ENCODE measurements around the gene RSPH6A. TPM values are rescaled to one million over a fixed set of nuclear protein-coding genes. Genes with fewer than 3 reads are reported as not detected.
A peak's percentile ranks its signal among the peaks of the same experiment; 100 is the strongest.

The RSPH6A gene
- total and polyA plus RNA-seq, 7 experiments from 2014 or later, result 0.20 to 0.78 (median 0.56) TPM; not detected in 2

DNA sequence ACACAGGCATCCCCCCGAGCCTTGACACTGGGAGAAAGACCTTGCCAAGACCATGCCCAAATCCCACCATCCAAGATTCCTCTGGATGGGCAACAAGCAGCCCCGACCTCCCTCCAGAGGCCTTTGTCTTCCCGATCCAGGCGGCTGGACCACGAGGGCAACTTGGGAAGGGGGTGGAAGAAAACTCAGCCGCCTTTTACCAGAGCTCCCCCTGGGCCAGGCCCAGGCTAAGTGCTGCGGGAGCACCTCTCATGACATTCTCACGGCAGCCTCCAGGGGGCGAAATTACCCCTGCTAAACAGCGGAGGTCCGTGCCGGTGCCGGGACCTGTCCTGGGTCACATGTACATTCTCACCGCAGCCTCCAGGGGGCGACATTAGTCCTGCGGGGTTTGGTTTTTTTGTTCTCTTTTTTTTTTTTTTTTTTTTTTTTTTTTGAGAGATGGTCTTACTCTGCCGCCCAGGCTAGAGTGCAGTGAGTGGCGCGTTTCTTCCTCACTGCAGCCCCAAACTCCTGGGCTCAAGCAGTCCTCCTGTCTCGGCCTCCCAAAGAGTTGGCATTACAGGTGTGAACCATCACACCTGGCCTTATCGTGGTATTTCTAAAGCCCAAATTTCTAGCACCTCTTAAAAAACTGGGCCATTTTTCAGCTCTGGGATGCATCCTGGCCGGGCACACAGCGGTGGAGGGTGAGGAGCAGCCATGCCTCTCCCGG, 2.1 kb upstream of the RSPH6A start:
- ChIA-PET POLR2A (interaction anchor here (1.2 kb wide), 1 partner anchor 48 kb away, joined by 5 read pairs; the partner anchor contains the start of gene SIX5), CTCF (interaction anchor here (0.6 to 2.4 kb wide), 10 partner anchors 9 to 192 kb away, joined by 3 to 12 read pairs (median 5); partner anchors contain the start of genes IRF2BP1, SIX5 and SYMPK)
- peaks cover 0 to 20% (median 17%) of the 10 kb centered on the region in 5 donors for H3K27me3 Mint-ChIP-seq
- no peaks in the 10 kb centered on the region for H3K9me3 Mint-ChIP-seq
- peak overlapping the region in 5 of 10 donors; percentile 16 to 54 (median 45) for H3K4me3 Mint-ChIP-seq
- H3K27me3 ChIP-seq (ENCODE audit: control insufficient read depth in 2 of 2, insufficient read depth in 2 of 2, low read length in 2 of 2), result no peaks in the 10 kb centered on the region
- peaks cover 0 to 28% (median 0%) of the 10 kb centered on the region in 3 experiments for H3K36me3 ChIP-seq (ENCODE audit: control insufficient read depth in 2 of 3, insufficient read depth in 3 of 3, low read length in 3 of 3)
- H3K4me1 ChIP-seq (ENCODE audit: control insufficient read depth in 2 of 2, insufficient read depth in 2 of 2, low read length in 2 of 2), result peaks cover 0 to 4% of the 10 kb centered on the region in 2 donors
- intact Hi-C loops (cut with micrococcal nuclease), result loop anchor here (1.0 to 5.0 kb wide), 7 partner anchors 38 to 199 kb away; partner anchors contain the start of genes SYMPK (in 2 of the 2), FOXA3 (in 1 of the 2) and MYPOP (in 1 of the 2)
- no peak overlapping the region for H3K4me3 ChIP-seq (ENCODE audit: low read length)
- peak; percentile 88 to 96 (median 93) for DNase-seq
- H3K36me3 Mint-ChIP-seq, result peaks cover 0 to 8% (median 3%) of the 10 kb centered on the region in 5 donors
- peaks cover 0 to 7% (median 5%) of the 10 kb centered on the region in 7 donors for H3K4me1 Mint-ChIP-seq
- peak; percentile 100 for ATAC-seq
- H3K27ac Mint-ChIP-seq, result peak overlapping the region in 7 of 9 donors; percentile 25 to 93 (median 42)
- no peak overlapping the region for H3K27ac ChIP-seq (ENCODE audit: low read depth, low read length)
- no peaks in the 10 kb centered on the region for H3K9me3 ChIP-seq (ENCODE audit: control insufficient read depth in 2 of 3, low read length in 3 of 3)

DNA sequence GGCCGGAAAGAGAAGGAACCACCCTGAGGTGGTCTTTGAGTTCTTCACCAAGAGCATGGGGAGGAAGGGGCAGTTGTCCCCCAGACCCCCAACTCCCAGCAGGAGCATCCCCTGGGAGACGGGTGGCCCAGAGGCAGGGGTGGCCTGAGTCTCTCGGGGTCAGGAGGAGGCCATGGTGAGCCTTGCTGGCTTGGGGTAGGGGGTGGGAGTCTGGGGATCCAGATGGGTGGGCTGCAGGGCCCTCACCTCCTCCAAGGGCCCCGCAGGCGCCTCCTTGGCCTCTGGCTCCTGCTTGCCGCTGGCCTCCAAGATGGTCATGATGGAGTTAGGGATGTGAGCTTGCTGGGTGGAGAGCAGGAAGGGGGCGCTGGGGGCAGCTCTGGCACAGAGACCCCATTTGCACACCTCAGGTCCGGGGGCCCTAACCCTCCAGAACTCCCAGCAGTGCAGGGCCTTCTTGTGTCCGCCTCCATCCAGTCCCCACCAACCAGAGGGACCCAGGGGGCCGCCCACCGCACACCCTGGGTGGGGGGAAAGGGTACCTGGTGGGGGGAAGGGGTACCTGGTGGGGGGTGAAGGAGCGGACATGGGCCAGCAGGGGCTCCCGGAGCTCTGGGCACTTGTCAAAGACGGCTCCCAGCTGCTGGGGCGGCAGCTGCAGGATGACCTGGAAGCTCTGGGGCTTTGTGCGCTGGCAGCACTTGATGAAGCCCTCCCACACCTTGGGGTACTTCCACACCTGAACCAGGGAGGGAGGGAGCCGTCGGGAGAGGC, 1.3 kb upstream of the RSPH6A start:
- Histone ChIP-seq H3K36me3 (ENCODE audit: control insufficient read depth in 2 of 3, insufficient read depth in 3 of 3, low read length in 3 of 3) (peaks cover 0 to 23% (median 0%) of the 10 kb centered on the region in 3 experiments), H3K4me3 (ENCODE audit: low read length) (no peak overlapping the region), H3K27me3 (ENCODE audit: control insufficient read depth in 2 of 2, insufficient read depth in 2 of 2, low read length in 2 of 2) (no peaks in the 10 kb centered on the region), H3K27ac (ENCODE audit: low read depth, low read length) (no peak overlapping the region), H3K9me3 (ENCODE audit: control insufficient read depth in 2 of 3, low read length in 3 of 3) (no peaks in the 10 kb centered on the region), H3K4me1 (ENCODE audit: control insufficient read depth in 2 of 2, insufficient read depth in 2 of 2, low read length in 2 of 2) (peaks cover 0 to 4% of the 10 kb centered on the region in 2 donors)
- H3K4me1 Mint-ChIP-seq, result peaks cover 0 to 7% (median 5%) of the 10 kb centered on the region in 7 donors
- peaks cover 0 to 21% (median 19%) of the 10 kb centered on the region in 5 donors for H3K27me3 Mint-ChIP-seq
- POLR2A ChIA-PET, result interaction anchor here (1.2 kb wide), 1 partner anchor 47 kb away, joined by 5 read pairs; the partner anchor contains the start of gene SIX5
- H3K4me3 Mint-ChIP-seq, result no peak overlapping the region
- no peak for ATAC-seq
- CTCF ChIA-PET, result interaction anchor here (0.6 to 2.4 kb wide), 8 partner anchors 9 to 87 kb away, joined by 3 to 12 read pairs (median 6); partner anchors contain the start of genes IRF2BP1, SIX5 and SYMPK
- intact Hi-C loops (cut with micrococcal nuclease), result loop anchor here (1.0 to 5.0 kb wide), 7 partner anchors 38 to 200 kb away; partner anchors contain the start of genes SYMPK (in 2 of the 2), FOXA3 (in 1 of the 2) and MYPOP (in 1 of the 2)
- DNase-seq, result no peak
- H3K9me3 Mint-ChIP-seq, result no peaks in the 10 kb centered on the region
- peak overlapping the region in 2 of 9 donors; percentile 29 to 42 for H3K27ac Mint-ChIP-seq
- peaks cover 0 to 8% (median 3%) of the 10 kb centered on the region in 5 donors for H3K36me3 Mint-ChIP-seq

- intact Hi-C loops (cut with micrococcal nuclease), result loop anchor here in 1 of 2 donors (2.0 to 5.0 kb wide), 2 partner anchors 37 to 47 kb away; partner anchors contain the start of genes FOXA3 and SYMPK
- ATAC-seq (no peak), DNase-seq (no peak)
- Histone ChIP-seq H3K9me3 (ENCODE audit: control insufficient read depth in 2 of 3, low read length in 3 of 3) (no peaks in the 10 kb centered on the region), H3K4me3 (ENCODE audit: low read length) (no peak overlapping the region), H3K36me3 (ENCODE audit: control insufficient read depth in 2 of 3, insufficient read depth in 3 of 3, low read length in 3 of 3) (peaks cover 0 to 16% (median 0%) of the 10 kb centered on the region in 3 experiments), H3K4me1 (ENCODE audit: control insufficient read depth in 2 of 2, insufficient read depth in 2 of 2, low read length in 2 of 2) (peaks cover 0 to 4% of the 10 kb centered on the region in 2 donors), H3K27ac (ENCODE audit: low read depth, low read length) (no peak overlapping the region), H3K27me3 (ENCODE audit: control insufficient read depth in 2 of 2, insufficient read depth in 2 of 2, low read length in 2 of 2) (no peaks in the 10 kb centered on the region)
- peak overlapping the region in 8 of 10 donors; percentile 6 to 66 (median 52) for H3K4me3 Mint-ChIP-seq
- peaks cover 0 to 7% (median 5%) of the 10 kb centered on the region in 7 donors for H3K4me1 Mint-ChIP-seq
- H3K27ac Mint-ChIP-seq, result peak overlapping the region in 1 of 9 donors; percentile 29
- ChIA-PET CTCF (interaction anchor here (0.9 to 2.4 kb wide), 4 partner anchors 10 to 67 kb away, joined by 4 to 12 read pairs (median 6); partner anchors contain the start of gene SYMPK), POLR2A (no interaction called here)
- H3K36me3 Mint-ChIP-seq, result peaks cover 0 to 8% (median 3%) of the 10 kb centered on the region in 5 donors
- H3K9me3 Mint-ChIP-seq, result no peaks in the 10 kb centered on the region
- H3K27me3 Mint-ChIP-seq, result peaks cover 0 to 23% (median 19%) of the 10 kb centered on the region in 5 donors
Observed at GRCh38 chr19:45815481-45816216, 541 bp upstream of the RSPH6A start.

- Mint-ChIP-seq H3K27ac (no peak overlapping the region), H3K9me3 (peaks cover 0 to 2% (median 0%) of the 10 kb centered on the region in 11 donors), H3K4me1 (peaks cover 0 to 13% (median 5%) of the 10 kb centered on the region in 7 donors), H3K4me3 (no peak overlapping the region), H3K36me3 (peaks cover 0 to 5% (median 0%) of the 10 kb centered on the region in 5 donors), H3K27me3 (peaks cover 0 to 27% (median 22%) of the 10 kb centered on the region in 5 donors)
- DNase-seq (no peak), ATAC-seq (no peak)
- peaks cover 0 to 3% (median 0%) of the 10 kb centered on the region in 3 experiments for H3K36me3 ChIP-seq (ENCODE audit: control insufficient read depth in 2 of 3, insufficient read depth in 3 of 3, low read length in 3 of 3)
- H3K27me3 ChIP-seq (ENCODE audit: control insufficient read depth in 2 of 2, insufficient read depth in 2 of 2, low read length in 2 of 2), result no peaks in the 10 kb centered on the region
- H3K27ac ChIP-seq (ENCODE audit: low read depth, low read length), result no peak overlapping the region
- POLR2A ChIA-PET, result no interaction called here
- CTCF ChIA-PET, result interaction anchor here (0.7 to 0.9 kb wide), 2 partner anchors 9 to 451 kb away, joined by 4 to 5 read pairs; no protein-coding TSS in a partner anchor
- H3K4me1 ChIP-seq (ENCODE audit: control insufficient read depth in 2 of 2, insufficient read depth in 2 of 2, low read length in 2 of 2), result peaks cover 0 to 4% of the 10 kb centered on the region in 2 donors
- no peak overlapping the region for H3K4me3 ChIP-seq (ENCODE audit: low read length)
- intact Hi-C loops (cut with micrococcal nuclease), result no loop called here
- H3K9me3 ChIP-seq (ENCODE audit: control insufficient read depth in 2 of 3, low read length in 3 of 3), result no peaks in the 10 kb centered on the region
Observed at GRCh38 chr19:45814166-45814780, 835 bp downstream of the RSPH6A start.

- Mint-ChIP-seq H3K4me1 (peaks cover 0 to 11% (median 4%) of the 10 kb centered on the region in 7 donors), H3K9me3 (peaks cover 0 to 2% (median 0%) of the 10 kb centered on the region in 11 donors), H3K36me3 (peaks cover 0 to 5% (median 0%) of the 10 kb centered on the region in 5 donors), H3K27ac (peak overlapping the region in 1 of 9 donors; percentile 15), H3K4me3 (no peak overlapping the region), H3K27me3 (peaks cover 0 to 28% (median 22%) of the 10 kb centered on the region in 5 donors)
- ATAC-seq, result no peak
- DNase-seq, result no peak
- CTCF ChIA-PET, result no interaction called here
- POLR2A ChIA-PET, result no interaction called here
- no peak overlapping the region for H3K4me3 ChIP-seq (ENCODE audit: low read length)
- no peaks in the 10 kb centered on the region for H3K9me3 ChIP-seq (ENCODE audit: control insufficient read depth in 2 of 3, low read length in 3 of 3)
- H3K4me1 ChIP-seq (ENCODE audit: control insufficient read depth in 2 of 2, insufficient read depth in 2 of 2, low read length in 2 of 2), result peaks cover 0 to 4% of the 10 kb centered on the region in 2 donors
- intact Hi-C loops (cut with micrococcal nuclease), result no loop called here
- no peaks in the 10 kb centered on the region for H3K36me3 ChIP-seq (ENCODE audit: control insufficient read depth in 2 of 3, insufficient read depth in 3 of 3, low read length in 3 of 3)
- H3K27me3 ChIP-seq (ENCODE audit: control insufficient read depth in 2 of 2, insufficient read depth in 2 of 2, low read length in 2 of 2), result no peaks in the 10 kb centered on the region
- H3K27ac ChIP-seq (ENCODE audit: low read depth, low read length), result no peak overlapping the region
Observed at GRCh38 chr19:45812297-45812696, 2.8 kb downstream of the RSPH6A start.

Measured in naive thymus-derived CD4-positive, alpha-beta T cell (primary cell).